Gastroesophageal sphincter (tissue), 3 donors: Measurements from ENCODE around the gene FAM219A.

Source experiments
- CTCF ChIP-seq, 4 experiments: fragments of 200-600 bp in 2 of 4; fragments of 450-650 bp in 2 of 4; sonication (generic) in 1 of 4; IDR thresholded peaks; one replicate each; pipeline ENCODE4 v1.5.1; 2017 to 2019; ENCODE audit warnings: antibody characterized with exemption in 4 of 4, mild to moderate bottlenecking in 2 of 4, moderate library complexity in 2 of 4
- EP300 ChIP-seq: sonication (generic); formaldehyde crosslinking; IDR thresholded peaks from one replicate; pipeline ENCODE4 v1.6.1; 2017; ENCODE audit warnings: antibody characterized with exemption, mild to moderate bottlenecking
- POLR2A ChIP-seq, 2 donors: fragments of 450-650 bp; IDR thresholded peaks; one replicate each; pipeline ENCODE4 v1.6.1; 2017; ENCODE audit warnings: antibody characterized with exemption in 2 of 2, mild to moderate bottlenecking in 2 of 2, moderate library complexity in 1 of 2
- POLR2AphosphoS5 ChIP-seq: sonication (generic); formaldehyde crosslinking; IDR thresholded peaks from one replicate; pipeline ENCODE4 v1.6.1; 2017; ENCODE audit warnings: antibody characterized with exemption

DNA sequence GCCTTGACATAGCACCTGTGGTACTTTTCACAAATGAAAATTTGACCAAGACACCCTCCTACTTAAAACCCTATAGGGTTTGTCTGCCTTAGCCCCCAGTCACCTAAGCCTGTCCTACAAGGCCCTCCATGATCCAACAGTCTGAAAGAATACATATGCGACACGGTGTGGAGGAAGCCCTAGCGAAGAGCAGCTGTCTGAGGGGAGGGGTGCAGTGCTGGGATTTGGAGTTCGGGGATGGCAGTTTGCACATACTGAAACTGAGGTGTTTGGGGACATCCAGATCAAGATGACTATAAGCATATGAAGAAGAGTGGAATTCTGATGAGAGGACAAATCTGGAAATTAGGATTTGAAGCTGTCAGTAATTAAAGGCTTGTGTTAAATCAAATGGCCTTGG lies 74.5 kb downstream of the FAM219A start:
- no peak for TF ChIP-seq CTCF (IDR thresholded peaks at IDR 0.05)
- no peak for TF ChIP-seq POLR2AphosphoS5
- TF ChIP-seq EP300, result no peak
- TF ChIP-seq POLR2A (IDR thresholded peaks at IDR 0.05), result no peak
